ENCODE data around the gene SYK.

The SYK gene

GRCh38 chr9:90826326-90827020 lies 24.9 kb downstream of the SYK start:
- no peak for DNase-seq

GRCh38 chr9:90827181-90827871 lies 25.7 kb downstream of the SYK start:
- DNase-seq: no peak

GRCh38 chr9:90830051-90830450 lies 28.4 kb downstream of the SYK start:
- no peak for DNase-seq

GRCh38 chr9:90830977-90831376 lies 29.4 kb downstream of the SYK start:
- no peak for DNase-seq

- no peak for DNase-seq
Measured at GRCh38 chr9:90832261-90832660, 30.6 kb downstream of the SYK start.

- DNase-seq: no peak
Measured at GRCh38 chr9:90834828-90835595, 33.4 kb downstream of the SYK start.

GRCh38 chr9:90836411-90837080 lies 34.9 kb downstream of the SYK start:
- DNase-seq: no peak

- DNase-seq: no peak
Measured at GRCh38 chr9:90838098-90838497, 36.5 kb downstream of the SYK start.

- no peak for DNase-seq
Measured at GRCh38 chr9:90838581-90839154, 37.0 kb downstream of the SYK start.

GRCh38 chr9:90839183-90839728 lies 37.6 kb downstream of the SYK start:
- no peak for DNase-seq

GRCh38 chr9:90840696-90841095 lies 39.1 kb downstream of the SYK start:
- DNase-seq: no peak

GRCh38 chr9:90841213-90841612 lies 39.6 kb downstream of the SYK start:
- DNase-seq: no peak

- DNase-seq: no peak
Measured at GRCh38 chr9:90841615-90842014, 40.0 kb downstream of the SYK start.

GRCh38 chr9:90842176-90842777 lies 40.7 kb downstream of the SYK start:
- DNase-seq: no peak

GRCh38 chr9:90842996-90843395 lies 41.4 kb downstream of the SYK start:
- DNase-seq: no peak

- no peak for DNase-seq
Measured at GRCh38 chr9:90843525-90843924, 41.9 kb downstream of the SYK start.

GRCh38 chr9:90844326-90844725 lies 42.7 kb downstream of the SYK start:
- no peak for DNase-seq

- no peak for DNase-seq
Measured at GRCh38 chr9:90846770-90847419, 45.3 kb downstream of the SYK start.

GRCh38 chr9:90847971-90848370 lies 46.4 kb downstream of the SYK start:
- no peak for DNase-seq

- no peak for DNase-seq
Measured at GRCh38 chr9:90848866-90849265, 47.2 kb downstream of the SYK start.

GRCh38 chr9:90851444-90851843 lies 49.8 kb downstream of the SYK start:
- no peak for DNase-seq

GRCh38 chr9:90853945-90854344 lies 52.3 kb downstream of the SYK start:
- DNase-seq: no peak
